ENCODE results near the gene PCSK2. TPM values are rescaled to one million over a fixed set of nuclear protein-coding genes. Genes with fewer than 3 reads are reported as not detected.

The PCSK2 gene
- total RNA-seq, 1 donor from 2014 or later, result 0.74 TPM

GRCh38 chr20:17520583-17520982, 293.7 kb downstream of the PCSK2 start:
- no peak for DNase-seq
- Histone ChIP-seq H3K4me1 (peaks cover 16% of the 10 kb centered on the region), H3K4me3 (no peak overlapping the region), H3K9me3 (replicated peaks) (no peaks in the 10 kb centered on the region), H3K27ac (replicated peaks) (no peak overlapping the region), H3K36me3 (no peaks in the 10 kb centered on the region), H3K27me3 (ENCODE audit: low read depth) (no peaks in the 10 kb centered on the region)
- no peak for TF ChIP-seq CTCF (IDR thresholded peaks at IDR 0.05; ENCODE audit: borderline replicate concordance)
- intact Hi-C loops (cut with micrococcal nuclease), result no loop called here

GRCh38 chr20:17522528-17522927, 295.7 kb downstream of the PCSK2 start:
- DNase-seq, result no peak
- no peaks in the 10 kb centered on the region for H3K36me3 ChIP-seq
- no peaks in the 10 kb centered on the region for H3K9me3 ChIP-seq (replicated peaks)
- peaks cover 16% of the 10 kb centered on the region for H3K4me1 ChIP-seq
- no peaks in the 10 kb centered on the region for H3K27me3 ChIP-seq (ENCODE audit: low read depth)
- H3K4me3 ChIP-seq, result no peak overlapping the region
- no peak for TF ChIP-seq CTCF (IDR thresholded peaks at IDR 0.05; ENCODE audit: borderline replicate concordance)
- intact Hi-C loops (cut with micrococcal nuclease), result no loop called here
- H3K27ac ChIP-seq (replicated peaks), result no peak overlapping the region

DNA sequence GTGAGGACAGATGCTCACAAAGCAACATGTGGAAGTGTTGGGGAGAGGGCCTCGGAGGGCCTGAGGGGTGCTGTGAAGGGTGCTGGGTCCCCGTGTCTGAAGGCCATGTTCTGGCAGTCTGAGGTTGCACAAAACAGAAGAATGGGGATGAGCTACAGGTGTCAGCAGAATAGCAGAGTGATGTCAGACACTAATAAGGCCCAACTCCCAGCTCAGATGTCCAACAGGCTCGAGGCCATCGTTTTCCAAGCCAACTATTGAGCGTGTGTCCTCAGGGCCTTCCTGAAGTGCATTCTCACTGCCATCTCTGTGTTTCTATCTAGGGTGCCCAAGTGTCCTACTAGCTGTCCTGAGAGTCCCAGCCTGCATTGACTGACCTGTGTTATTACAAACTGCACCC, 296.5 kb downstream of the PCSK2 start:
- no peaks in the 10 kb centered on the region for H3K36me3 ChIP-seq
- no peak overlapping the region for H3K4me3 ChIP-seq
- no peak for TF ChIP-seq CTCF (IDR thresholded peaks at IDR 0.05; ENCODE audit: borderline replicate concordance)
- H3K27ac ChIP-seq (replicated peaks), result no peak overlapping the region
- H3K9me3 ChIP-seq (replicated peaks), result no peaks in the 10 kb centered on the region
- intact Hi-C loops (cut with micrococcal nuclease), result no loop called here
- no peaks in the 10 kb centered on the region for H3K27me3 ChIP-seq (ENCODE audit: low read depth)
- DNase-seq, result no peak
- H3K4me1 ChIP-seq, result peaks cover 16% of the 10 kb centered on the region

- Histone ChIP-seq H3K27me3 (ENCODE audit: low read depth) (no peaks in the 10 kb centered on the region), H3K9me3 (replicated peaks) (no peaks in the 10 kb centered on the region), H3K4me3 (no peak overlapping the region), H3K4me1 (peaks cover 14% of the 10 kb centered on the region), H3K27ac (replicated peaks) (no peak overlapping the region), H3K36me3 (no peaks in the 10 kb centered on the region)
- TF ChIP-seq CTCF (IDR thresholded peaks at IDR 0.05; ENCODE audit: borderline replicate concordance), result no peak
- intact Hi-C loops (cut with micrococcal nuclease), result no loop called here
- DNase-seq, result no peak
These were observed 297.7 kb downstream of the PCSK2 start for GRCh38 chr20:17524560-17524959.

- Histone ChIP-seq H3K4me3 (no peak overlapping the region), H3K27me3 (ENCODE audit: low read depth) (no peaks in the 10 kb centered on the region), H3K27ac (replicated peaks) (no peak overlapping the region), H3K36me3 (no peaks in the 10 kb centered on the region), H3K9me3 (replicated peaks) (no peaks in the 10 kb centered on the region), H3K4me1 (peaks cover 8% of the 10 kb centered on the region)
- intact Hi-C loops (cut with micrococcal nuclease), result no loop called here
- no peak for DNase-seq
- no peak for TF ChIP-seq CTCF (IDR thresholded peaks at IDR 0.05; ENCODE audit: borderline replicate concordance)
These were observed 298.3 kb downstream of the PCSK2 start for GRCh38 chr20:17525132-17525531.

- Histone ChIP-seq H3K9me3 (replicated peaks) (no peaks in the 10 kb centered on the region), H3K4me3 (no peak overlapping the region), H3K36me3 (no peaks in the 10 kb centered on the region), H3K27me3 (ENCODE audit: low read depth) (no peaks in the 10 kb centered on the region), H3K4me1 (peaks cover 5% of the 10 kb centered on the region), H3K27ac (replicated peaks) (no peak overlapping the region)
- no peak for DNase-seq
- intact Hi-C loops (cut with micrococcal nuclease), result no loop called here
- TF ChIP-seq CTCF (IDR thresholded peaks at IDR 0.05; ENCODE audit: borderline replicate concordance), result no peak
These were observed 298.8 kb downstream of the PCSK2 start for GRCh38 chr20:17525650-17526049.
